Measurements from ENCODE around the gene CD6.

DNA sequence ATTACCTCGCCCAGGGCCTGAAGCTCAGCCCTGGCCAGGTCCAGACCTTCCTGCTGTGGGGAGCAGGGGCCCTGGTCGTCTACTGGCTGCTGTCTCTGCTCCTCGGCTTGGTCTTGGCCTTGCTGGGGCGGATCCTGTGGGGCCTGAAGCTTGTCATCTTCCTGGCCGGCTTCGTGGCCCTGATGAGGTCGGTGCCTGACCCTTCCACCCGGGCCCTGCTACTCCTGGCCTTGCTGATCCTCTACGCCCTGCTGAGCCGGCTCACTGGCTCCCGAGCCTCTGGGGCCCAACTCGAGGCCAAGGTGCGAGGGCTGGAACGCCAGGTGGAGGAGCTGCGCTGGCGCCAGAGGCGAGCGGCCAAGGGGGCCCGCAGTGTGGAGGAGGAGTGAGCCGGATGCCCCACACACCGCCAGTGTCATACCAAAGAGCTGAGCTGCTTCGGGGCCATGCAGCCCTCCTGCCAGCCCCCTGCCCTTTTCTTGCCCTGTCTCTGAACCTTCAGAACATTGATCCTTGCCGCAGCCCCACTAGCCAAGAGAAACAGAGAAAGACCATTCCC lies 49.6 kb upstream of the CD6 start:
- TF ChIP-seq, protein P1, sequence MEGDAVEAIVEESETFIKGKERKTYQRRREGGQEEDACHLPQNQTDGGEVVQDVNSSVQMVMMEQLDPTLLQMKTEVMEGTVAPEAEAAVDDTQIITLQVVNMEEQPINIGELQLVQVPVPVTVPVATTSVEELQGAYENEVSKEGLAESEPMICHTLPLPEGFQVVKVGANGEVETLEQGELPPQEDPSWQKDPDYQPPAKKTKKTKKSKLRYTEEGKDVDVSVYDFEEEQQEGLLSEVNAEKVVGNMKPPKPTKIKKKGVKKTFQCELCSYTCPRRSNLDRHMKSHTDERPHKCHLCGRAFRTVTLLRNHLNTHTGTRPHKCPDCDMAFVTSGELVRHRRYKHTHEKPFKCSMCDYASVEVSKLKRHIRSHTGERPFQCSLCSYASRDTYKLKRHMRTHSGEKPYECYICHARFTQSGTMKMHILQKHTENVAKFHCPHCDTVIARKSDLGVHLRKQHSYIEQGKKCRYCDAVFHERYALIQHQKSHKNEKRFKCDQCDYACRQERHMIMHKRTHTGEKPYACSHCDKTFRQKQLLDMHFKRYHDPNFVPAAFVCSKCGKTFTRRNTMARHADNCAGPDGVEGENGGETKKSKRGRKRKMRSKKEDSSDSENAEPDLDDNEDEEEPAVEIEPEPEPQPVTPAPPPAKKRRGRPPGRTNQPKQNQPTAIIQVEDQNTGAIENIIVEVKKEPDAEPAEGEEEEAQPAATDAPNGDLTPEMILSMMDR (IDR thresholded peaks at IDR 0.05; ENCODE audit: low read depth, low read length) = no peak
- TF ChIP-seq POLR2A (IDR thresholded peaks at IDR 0.05; ENCODE audit: extremely low read depth, insufficient read length) (no peak), MAX (IDR thresholded peaks at IDR 0.05; ENCODE audit: low read depth, low read length) (no peak)
